OCI-LY3 (cell line): Measurements from ENCODE around the gene ZNF775.

Source experiments
- EZH2phosphoT487 ChIP-seq: fragments of 200-600 bp; shearing (Covaris generic); IDR thresholded peaks from 2 replicates; pipeline ENCODE4 v1.6.1; 2018; ENCODE audit warnings: antibody characterized with exemption, mixed run types, low read depth
- TF ChIP-seq, protein P1 (sequence below): fragments of 200-600, 300-600 bp; sonication (generic); IDR thresholded peaks from 2 replicates; pipeline ENCODE4 v1.5.1; 2014; ENCODE audit warnings: antibody characterized with exemption, low read length, low read depth

GRCh38 chr7:150444674-150445365, 65.7 kb downstream of the ZNF775 start:
- TF ChIP-seq, protein P1, sequence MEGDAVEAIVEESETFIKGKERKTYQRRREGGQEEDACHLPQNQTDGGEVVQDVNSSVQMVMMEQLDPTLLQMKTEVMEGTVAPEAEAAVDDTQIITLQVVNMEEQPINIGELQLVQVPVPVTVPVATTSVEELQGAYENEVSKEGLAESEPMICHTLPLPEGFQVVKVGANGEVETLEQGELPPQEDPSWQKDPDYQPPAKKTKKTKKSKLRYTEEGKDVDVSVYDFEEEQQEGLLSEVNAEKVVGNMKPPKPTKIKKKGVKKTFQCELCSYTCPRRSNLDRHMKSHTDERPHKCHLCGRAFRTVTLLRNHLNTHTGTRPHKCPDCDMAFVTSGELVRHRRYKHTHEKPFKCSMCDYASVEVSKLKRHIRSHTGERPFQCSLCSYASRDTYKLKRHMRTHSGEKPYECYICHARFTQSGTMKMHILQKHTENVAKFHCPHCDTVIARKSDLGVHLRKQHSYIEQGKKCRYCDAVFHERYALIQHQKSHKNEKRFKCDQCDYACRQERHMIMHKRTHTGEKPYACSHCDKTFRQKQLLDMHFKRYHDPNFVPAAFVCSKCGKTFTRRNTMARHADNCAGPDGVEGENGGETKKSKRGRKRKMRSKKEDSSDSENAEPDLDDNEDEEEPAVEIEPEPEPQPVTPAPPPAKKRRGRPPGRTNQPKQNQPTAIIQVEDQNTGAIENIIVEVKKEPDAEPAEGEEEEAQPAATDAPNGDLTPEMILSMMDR = no peak
- TF ChIP-seq EZH2phosphoT487 = no peak
